SK-N-SH treated with all-trans-retinoic acid at 6 μM for 48 hours (cell line): ENCODE results near the gene TRIM17.

ENCODE experiments used
- ARNTL ChIP-seq: fragments of 450-650 bp; formaldehyde crosslinking; IDR thresholded peaks from 2 replicates; pipeline ENCODE4 v1.5.0; 2020; ENCODE audit warnings: low read depth, mild to moderate bottlenecking, moderate library complexity, borderline replicate concordance
- ESRRG ChIP-seq: fragments of 250-450 bp; sonication (Bioruptor Pico); IDR thresholded peaks from 2 replicates; pipeline ENCODE4 v1.6.1; 2021; ENCODE audit warnings: mild to moderate bottlenecking
- OSR1 ChIP-seq: fragments of 250-450 bp; sonication (Bioruptor Pico); IDR thresholded peaks from 2 replicates; pipeline ENCODE4 v1.8.0; 2022; ENCODE audit warnings: moderate library complexity, mild to moderate bottlenecking, inconsistent platforms
- ZC3H10 ChIP-seq: fragments of 250-450 bp; sonication (Bioruptor Pico); IDR thresholded peaks from 2 replicates; pipeline ENCODE4 v1.5.1; 2021; ENCODE audit warnings: mild to moderate bottlenecking, moderate library complexity
- ZNF70 ChIP-seq: fragments of 450-650 bp; formaldehyde crosslinking; IDR thresholded peaks from 2 replicates; pipeline ENCODE4 v1.5.0; 2020; ENCODE audit warnings: mild to moderate bottlenecking, moderate library complexity
- TF ChIP-seq, protein P1 (sequence below): fragments of 250-450 bp; sonication (Bioruptor Pico); IDR thresholded peaks from 2 replicates; pipeline ENCODE4 v1.5.0; 2020; ENCODE audit warnings: mild to moderate bottlenecking, moderate library complexity

DNA sequence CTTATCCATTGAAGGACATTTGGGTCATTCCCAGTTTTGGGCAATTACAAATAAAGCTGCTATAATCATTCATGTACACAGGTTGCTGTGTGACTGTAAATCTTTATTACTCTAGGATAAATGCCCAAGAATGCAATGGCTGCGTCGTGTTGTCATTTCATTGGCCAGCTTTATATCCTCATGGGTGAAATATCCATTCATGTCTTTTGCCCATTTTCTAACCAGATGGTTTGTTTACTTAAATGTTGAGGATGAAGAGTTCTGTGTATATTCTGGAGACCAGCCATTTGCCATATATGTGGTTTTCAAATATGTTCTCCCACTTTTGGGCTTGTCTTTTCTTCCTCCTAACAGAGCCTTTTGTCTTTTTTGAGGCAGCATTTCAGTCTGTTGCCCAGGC lies 35.3 kb downstream of the TRIM17 start:
- TF ChIP-seq ARNTL (no peak), ESRRG (CRISPR knock-in tag) (no peak), ZC3H10 (CRISPR knock-in tag) (no peak), ZNF70 (no peak), OSR1 (CRISPR knock-in tag) (no peak)
- TF ChIP-seq, protein P1, sequence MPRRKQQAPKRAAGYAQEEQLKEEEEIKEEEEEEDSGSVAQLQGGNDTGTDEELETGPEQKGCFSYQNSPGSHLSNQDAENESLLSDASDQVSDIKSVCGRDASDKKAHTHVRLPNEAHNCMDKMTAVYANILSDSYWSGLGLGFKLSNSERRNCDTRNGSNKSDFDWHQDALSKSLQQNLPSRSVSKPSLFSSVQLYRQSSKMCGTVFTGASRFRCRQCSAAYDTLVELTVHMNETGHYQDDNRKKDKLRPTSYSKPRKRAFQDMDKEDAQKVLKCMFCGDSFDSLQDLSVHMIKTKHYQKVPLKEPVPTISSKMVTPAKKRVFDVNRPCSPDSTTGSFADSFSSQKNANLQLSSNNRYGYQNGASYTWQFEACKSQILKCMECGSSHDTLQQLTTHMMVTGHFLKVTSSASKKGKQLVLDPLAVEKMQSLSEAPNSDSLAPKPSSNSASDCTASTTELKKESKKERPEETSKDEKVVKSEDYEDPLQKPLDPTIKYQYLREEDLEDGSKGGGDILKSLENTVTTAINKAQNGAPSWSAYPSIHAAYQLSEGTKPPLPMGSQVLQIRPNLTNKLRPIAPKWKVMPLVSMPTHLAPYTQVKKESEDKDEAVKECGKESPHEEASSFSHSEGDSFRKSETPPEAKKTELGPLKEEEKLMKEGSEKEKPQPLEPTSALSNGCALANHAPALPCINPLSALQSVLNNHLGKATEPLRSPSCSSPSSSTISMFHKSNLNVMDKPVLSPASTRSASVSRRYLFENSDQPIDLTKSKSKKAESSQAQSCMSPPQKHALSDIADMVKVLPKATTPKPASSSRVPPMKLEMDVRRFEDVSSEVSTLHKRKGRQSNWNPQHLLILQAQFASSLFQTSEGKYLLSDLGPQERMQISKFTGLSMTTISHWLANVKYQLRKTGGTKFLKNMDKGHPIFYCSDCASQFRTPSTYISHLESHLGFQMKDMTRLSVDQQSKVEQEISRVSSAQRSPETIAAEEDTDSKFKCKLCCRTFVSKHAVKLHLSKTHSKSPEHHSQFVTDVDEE (CRISPR knock-in tag): no peak
